Measurements from ENCODE around the gene KLF1.
"Not testable (repeated sequence)": the region's sequence is repeated elsewhere in the genome, so short reads cannot be mapped to it uniquely, and the experiment has no call there.

- TF ChIP-seq, protein P1, sequence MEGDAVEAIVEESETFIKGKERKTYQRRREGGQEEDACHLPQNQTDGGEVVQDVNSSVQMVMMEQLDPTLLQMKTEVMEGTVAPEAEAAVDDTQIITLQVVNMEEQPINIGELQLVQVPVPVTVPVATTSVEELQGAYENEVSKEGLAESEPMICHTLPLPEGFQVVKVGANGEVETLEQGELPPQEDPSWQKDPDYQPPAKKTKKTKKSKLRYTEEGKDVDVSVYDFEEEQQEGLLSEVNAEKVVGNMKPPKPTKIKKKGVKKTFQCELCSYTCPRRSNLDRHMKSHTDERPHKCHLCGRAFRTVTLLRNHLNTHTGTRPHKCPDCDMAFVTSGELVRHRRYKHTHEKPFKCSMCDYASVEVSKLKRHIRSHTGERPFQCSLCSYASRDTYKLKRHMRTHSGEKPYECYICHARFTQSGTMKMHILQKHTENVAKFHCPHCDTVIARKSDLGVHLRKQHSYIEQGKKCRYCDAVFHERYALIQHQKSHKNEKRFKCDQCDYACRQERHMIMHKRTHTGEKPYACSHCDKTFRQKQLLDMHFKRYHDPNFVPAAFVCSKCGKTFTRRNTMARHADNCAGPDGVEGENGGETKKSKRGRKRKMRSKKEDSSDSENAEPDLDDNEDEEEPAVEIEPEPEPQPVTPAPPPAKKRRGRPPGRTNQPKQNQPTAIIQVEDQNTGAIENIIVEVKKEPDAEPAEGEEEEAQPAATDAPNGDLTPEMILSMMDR (conservative IDR thresholded peaks at IDR 0.05) = not testable (repeated sequence)
- TF ChIP-seq EZH2 (IDR thresholded peaks at IDR 0.05; ENCODE audit: low read depth) = not testable (repeated sequence)
Measured at GRCh38 chr19:12915860-12916259, 28.9 kb upstream of the KLF1 start.

Data from PC-9 (cell line).